Measurements from ENCODE around the gene LY6G5B. TPM values are rescaled to one million over a fixed set of nuclear protein-coding genes. Genes with fewer than 3 reads are reported as not detected.

Gene LY6G5B
- 10 to 100 TPM; 16.7 to 17.2 TPM for total RNA-seq

- H3K9me3 Mint-ChIP-seq = no peaks in the 10 kb centered on the region
- H3K27ac Mint-ChIP-seq = peak within 1 kb of the TSS; percentile 10
- no peak within 1 kb of the TSS for H3K4me3 Mint-ChIP-seq
- H3K27me3 Mint-ChIP-seq = no peaks in the 10 kb centered on the region
- CTCF ChIA-PET = interaction anchor here (1.0 kb wide), 1 partner anchor 10 kb away, joined by 4 read pairs; no protein-coding TSS in a partner anchor
- H3K36me3 Mint-ChIP-seq (ENCODE audit: low read depth) = peaks cover 81% of the 10 kb centered on the region
- H3K4me1 Mint-ChIP-seq = peaks cover 37% of the 10 kb centered on the region
- no peak for DNase-seq
- POLR2A ChIA-PET = interaction anchor here (3.1 kb wide), 1 partner anchor 17 kb away, joined by 12 read pairs; the partner anchor contains the start of gene BAG6
Measured at GRCh38 chr6:31669676-31670075, at the start of gene LY6G5B. LY6G5B (plus strand) TSS chr6:31669976; CDS start chr6:31670951, 975 bp downstream.

- CTCF ChIA-PET = interaction anchor here (0.7 to 3.7 kb wide), 6 partner anchors 22 to 150 kb away, joined by 3 to 9 read pairs (median 4); partner anchors contain the start of genes ATP6V1G2 and MSH5
- no peaks in the 10 kb centered on the region for H3K9me3 Mint-ChIP-seq
- peak within 1 kb of the TSS; percentile 81 for H3K4me3 Mint-ChIP-seq
- peaks cover 47% of the 10 kb centered on the region for H3K36me3 Mint-ChIP-seq (ENCODE audit: low read depth)
- H3K27ac Mint-ChIP-seq = peak within 1 kb of the TSS; percentile 95
- POLR2A ChIA-PET = interaction anchor here (0.9 to 4.1 kb wide), 28 partner anchors 10 to 575 kb away, joined by 3 to 60 read pairs (median 4); partner anchors contain the start of genes APOM, BAG6, C6orf47 and DDX39B
- H3K4me1 Mint-ChIP-seq = peaks cover 43% of the 10 kb centered on the region
- DNase-seq = no peak
- no peaks in the 10 kb centered on the region for H3K27me3 Mint-ChIP-seq
Measured at GRCh38 chr6:31620586-31621319, 49.0 kb upstream of the LY6G5B start, which contains the start of gene PRRC2A. PRRC2A (plus strand) TSS chr6:31620715; CDS start chr6:31622790, 2,075 bp downstream.

- H3K4me3 Mint-ChIP-seq = peak overlapping the region; percentile 81
- H3K9me3 Mint-ChIP-seq = no peaks in the 10 kb centered on the region
- peaks cover 54% of the 10 kb centered on the region for H3K36me3 Mint-ChIP-seq (ENCODE audit: low read depth)
- H3K4me1 Mint-ChIP-seq = peaks cover 38% of the 10 kb centered on the region
- DNase-seq = no peak
- ChIA-PET POLR2A (interaction anchor here (0.9 to 4.1 kb wide), 27 partner anchors 9 to 574 kb away, joined by 3 to 60 read pairs (median 4); partner anchors contain the start of genes APOM, BAG6, C6orf47 and GPANK1), CTCF (interaction anchor here (1.2 to 3.7 kb wide), 5 partner anchors 24 to 149 kb away, joined by 3 to 10 read pairs (median 7); partner anchors contain the start of gene MSH5)
- peak overlapping the region; percentile 89 for H3K27ac Mint-ChIP-seq
- H3K27me3 Mint-ChIP-seq = no peaks in the 10 kb centered on the region
Measured at GRCh38 chr6:31621320-31621939, 48.3 kb upstream of the LY6G5B start.

GRCh38 chr6:31621991-31622390 is 47.8 kb upstream of the LY6G5B start:
- DNase-seq = no peak
- POLR2A ChIA-PET = interaction anchor here (0.8 to 4.1 kb wide), 21 partner anchors 11 to 206 kb away, joined by 3 to 60 read pairs (median 4); partner anchors contain the start of genes APOM, BAG6, C6orf47 and GPANK1
- Mint-ChIP-seq H3K9me3 (no peaks in the 10 kb centered on the region), H3K4me1 (peaks cover 34% of the 10 kb centered on the region), H3K27ac (peak overlapping the region; percentile 89), H3K27me3 (no peaks in the 10 kb centered on the region), H3K4me3 (peak overlapping the region; percentile 81), H3K36me3 (ENCODE audit: low read depth) (peaks cover 58% of the 10 kb centered on the region)
- CTCF ChIA-PET = interaction anchor here (1.0 to 3.7 kb wide), 6 partner anchors 24 to 209 kb away, joined by 3 to 10 read pairs (median 6); partner anchors contain the start of gene MSH5

GRCh38 chr6:31622684-31623091 is 47.1 kb upstream of the LY6G5B start:
- DNase-seq = no peak
- peak overlapping the region; percentile 89 for H3K27ac Mint-ChIP-seq
- H3K27me3 Mint-ChIP-seq = no peaks in the 10 kb centered on the region
- H3K9me3 Mint-ChIP-seq = no peaks in the 10 kb centered on the region
- H3K4me3 Mint-ChIP-seq = peak overlapping the region; percentile 81
- ChIA-PET POLR2A (interaction anchor here (0.8 to 4.1 kb wide), 17 partner anchors 12 to 213 kb away, joined by 3 to 60 read pairs (median 4); partner anchors contain the start of genes BAG6, C6orf47, DDX39B and GPANK1), CTCF (interaction anchor here (1.0 to 3.7 kb wide), 4 partner anchors 25 to 208 kb away, joined by 3 to 10 read pairs (median 6); partner anchors contain the start of gene MSH5)
- peaks cover 65% of the 10 kb centered on the region for H3K36me3 Mint-ChIP-seq (ENCODE audit: low read depth)
- H3K4me1 Mint-ChIP-seq = peaks cover 33% of the 10 kb centered on the region

- H3K4me1 Mint-ChIP-seq = peaks cover 30% of the 10 kb centered on the region
- H3K36me3 Mint-ChIP-seq (ENCODE audit: low read depth) = peaks cover 77% of the 10 kb centered on the region
- CTCF ChIA-PET = interaction anchor here (3.7 kb wide), 1 partner anchor 73 kb away, joined by 9 read pairs; no protein-coding TSS in a partner anchor
- H3K9me3 Mint-ChIP-seq = no peaks in the 10 kb centered on the region
- H3K27me3 Mint-ChIP-seq = no peaks in the 10 kb centered on the region
- no peak overlapping the region for H3K4me3 Mint-ChIP-seq
- DNase-seq = no peak
- no peak overlapping the region for H3K27ac Mint-ChIP-seq
- POLR2A ChIA-PET = interaction anchor here (1.1 to 1.6 kb wide), 2 partner anchors 28 to 41 kb away, joined by 4 to 7 read pairs; partner anchors contain the start of genes BAG6 and GPANK1
Measured at GRCh38 chr6:31624070-31624469, 45.7 kb upstream of the LY6G5B start.

- ChIA-PET POLR2A (interaction anchor here (1.0 to 2.3 kb wide), 2 partner anchors 12 to 26 kb away, joined by 3 to 14 read pairs; no protein-coding TSS in a partner anchor), CTCF (no interaction called here)
- H3K4me1 Mint-ChIP-seq = peaks cover 18% of the 10 kb centered on the region
- H3K27me3 Mint-ChIP-seq = no peaks in the 10 kb centered on the region
- H3K27ac Mint-ChIP-seq = no peak overlapping the region
- no peak overlapping the region for H3K4me3 Mint-ChIP-seq
- peaks cover 94% of the 10 kb centered on the region for H3K36me3 Mint-ChIP-seq (ENCODE audit: low read depth)
- H3K9me3 Mint-ChIP-seq = no peaks in the 10 kb centered on the region
- DNase-seq = no peak
Measured at GRCh38 chr6:31626952-31627351, 42.8 kb upstream of the LY6G5B start.

GRCh38 chr6:31627690-31628287 is 42.0 kb upstream of the LY6G5B start:
- Mint-ChIP-seq H3K27me3 (no peaks in the 10 kb centered on the region), H3K36me3 (ENCODE audit: low read depth) (peaks cover 92% of the 10 kb centered on the region), H3K4me1 (peaks cover 10% of the 10 kb centered on the region), H3K4me3 (no peak overlapping the region), H3K27ac (no peak overlapping the region), H3K9me3 (no peaks in the 10 kb centered on the region)
- ChIA-PET CTCF (no interaction called here), POLR2A (interaction anchor here (0.8 to 2.3 kb wide), 3 partner anchors 11 to 25 kb away, joined by 3 to 14 read pairs (median 4); no protein-coding TSS in a partner anchor)
- DNase-seq = no peak

GRCh38 chr6:31629014-31629413 is 40.8 kb upstream of the LY6G5B start:
- H3K9me3 Mint-ChIP-seq = no peaks in the 10 kb centered on the region
- peaks cover 3% of the 10 kb centered on the region for H3K4me1 Mint-ChIP-seq
- H3K4me3 Mint-ChIP-seq = no peak overlapping the region
- peaks cover 92% of the 10 kb centered on the region for H3K36me3 Mint-ChIP-seq (ENCODE audit: low read depth)
- no peak overlapping the region for H3K27ac Mint-ChIP-seq
- H3K27me3 Mint-ChIP-seq = no peaks in the 10 kb centered on the region
- POLR2A ChIA-PET = interaction anchor here (1.1 to 1.3 kb wide), 2 partner anchors 15 to 23 kb away, joined by 3 to 5 read pairs; partner anchors contain the start of gene BAG6
- DNase-seq = no peak
- CTCF ChIA-PET = no interaction called here

- no peaks in the 10 kb centered on the region for H3K9me3 Mint-ChIP-seq
- no peak overlapping the region for H3K27ac Mint-ChIP-seq
- no peak for DNase-seq
- no peaks in the 10 kb centered on the region for H3K27me3 Mint-ChIP-seq
- ChIA-PET POLR2A (interaction anchor here (1.1 to 1.4 kb wide), 3 partner anchors 9 to 22 kb away, joined by 3 to 5 read pairs (median 4); partner anchors contain the start of genes BAG6 and PRRC2A), CTCF (no interaction called here)
- H3K36me3 Mint-ChIP-seq (ENCODE audit: low read depth) = peaks cover 89% of the 10 kb centered on the region
- no peak overlapping the region for H3K4me3 Mint-ChIP-seq
- H3K4me1 Mint-ChIP-seq = peaks cover 3% of the 10 kb centered on the region
Measured at GRCh38 chr6:31630177-31630934, 39.4 kb upstream of the LY6G5B start.

GRCh38 chr6:31631209-31631608 is 38.6 kb upstream of the LY6G5B start:
- Mint-ChIP-seq H3K4me3 (no peak overlapping the region), H3K27me3 (no peaks in the 10 kb centered on the region), H3K9me3 (no peaks in the 10 kb centered on the region), H3K4me1 (peaks cover 1% of the 10 kb centered on the region), H3K27ac (no peak overlapping the region), H3K36me3 (ENCODE audit: low read depth) (peaks cover 87% of the 10 kb centered on the region)
- POLR2A ChIA-PET = interaction anchor here (1.4 kb wide), 1 partner anchor 10 kb away, joined by 4 read pairs; the partner anchor contains the start of gene PRRC2A
- DNase-seq = no peak
- CTCF ChIA-PET = no interaction called here
